ENCODE results near the gene CALN1. TPM values are rescaled to one million over a fixed set of nuclear protein-coding genes. Genes with fewer than 3 reads are reported as not detected.
"Not testable (repeated sequence)": the region's sequence is repeated elsewhere in the genome, so short reads cannot be mapped to it uniquely, and the experiment has no call there.

CALN1 gene
- total and polyA plus RNA-seq, 2 experiments from 2014 or later: 7.6 to 14.5 TPM

- not testable (repeated sequence) for H3F3A ChIP-seq (replicated peaks; ENCODE audit: low read depth); H3K27ac Mint-ChIP-seq; ATAC-seq; H3K4me3 Mint-ChIP-seq; H4K20me1 ChIP-seq (replicated peaks; ENCODE audit: insufficient read depth); H3K27me3 Mint-ChIP-seq (ENCODE audit: insufficient read depth, low read depth, poor library complexity); H3K27ac ChIP-seq (ENCODE audit: low read depth); H3K9me2 ChIP-seq (ENCODE audit: insufficient read depth); H3K4me2 ChIP-seq; DNase-seq (ENCODE audit: low spot score); H3K27me3 ChIP-seq (ENCODE audit: insufficient read depth); H3K79me2 ChIP-seq (replicated peaks; ENCODE audit: insufficient read depth); H2AFZ ChIP-seq; H3K9me3 Mint-ChIP-seq; H3K4me1 Mint-ChIP-seq; H3K4me3 ChIP-seq; H3K4me1 ChIP-seq (ENCODE audit: insufficient read depth); H3K36me3 ChIP-seq (ENCODE audit: insufficient read depth); H3K36me3 Mint-ChIP-seq (ENCODE audit: low read depth)
Measured at GRCh38 chr7:72209006-72209405, 203.1 kb downstream of the CALN1 start.

GRCh38 chr7:72196176-72196575 lies 216.0 kb downstream of the CALN1 start:
- no peak overlapping the region for H3K27ac ChIP-seq (ENCODE audit: low read depth)
- no peaks in the 10 kb centered on the region for H4K20me1 ChIP-seq (replicated peaks; ENCODE audit: insufficient read depth)
- ATAC-seq: no peak
- no peak for TF ChIP-seq EZH2 (IDR thresholded peaks at IDR 0.05; ENCODE audit: low read depth, unreplicated experiment)
- TF ChIP-seq NANOG (IDR thresholded peaks at IDR 0.05; ENCODE audit: borderline replicate concordance): no peak
- no peak for TF ChIP-seq ZNF114 (CRISPR knock-in tag; IDR thresholded peaks at IDR 0.05)
- TF ChIP-seq ZNF462 (CRISPR knock-in tag; IDR thresholded peaks at IDR 0.05): no peak
- no peak for TF ChIP-seq CREB1 (CRISPR knock-in tag; IDR thresholded peaks at IDR 0.05; ENCODE audit: low read depth)
- TF ChIP-seq POLR2AphosphoS5 (IDR thresholded peaks at IDR 0.05; ENCODE audit: low read depth): no peak
- no peak for TF ChIP-seq EZH2phosphoT487 (IDR thresholded peaks at IDR 0.05; ENCODE audit: unreplicated experiment)
- no peak for TF ChIP-seq ETS1 (IDR thresholded peaks at IDR 0.05)
- TF ChIP-seq STAT1 (IDR thresholded peaks at IDR 0.05; ENCODE audit: unreplicated experiment): no peak
- no peak for TF ChIP-seq REST (IDR thresholded peaks at IDR 0.05; ENCODE audit: unreplicated experiment)

More at GRCh38 chr7:72196176-72196575, 216.0 kb downstream of the CALN1 start:
- Histone ChIP-seq H3K4me3 (no peak overlapping the region), H3K36me3 (ENCODE audit: insufficient read depth) (no peaks in the 10 kb centered on the region), H3F3A (replicated peaks; ENCODE audit: low read depth) (no peaks in the 10 kb centered on the region), H3K4me2 (no peak overlapping the region), H2AFZ (no peak overlapping the region), H3K79me2 (replicated peaks; ENCODE audit: insufficient read depth) (peaks cover 9% of the 10 kb centered on the region; the same call in 1 of the 2 replicates), H3K27me3 (ENCODE audit: insufficient read depth) (no peaks in the 10 kb centered on the region), H3K4me1 (ENCODE audit: insufficient read depth) (no peaks in the 10 kb centered on the region), H3K9me2 (ENCODE audit: insufficient read depth) (no peaks in the 10 kb centered on the region)
- H3K9me3 Mint-ChIP-seq: no peaks in the 10 kb centered on the region
- no peaks in the 10 kb centered on the region for H3K36me3 Mint-ChIP-seq (ENCODE audit: low read depth)
- DNase-seq (ENCODE audit: low spot score): no peak
- no peak overlapping the region for H3K27ac Mint-ChIP-seq
- no peaks in the 10 kb centered on the region for H3K27me3 Mint-ChIP-seq (ENCODE audit: insufficient read depth, low read depth, poor library complexity)
- no peak overlapping the region for H3K4me3 Mint-ChIP-seq
- H3K4me1 Mint-ChIP-seq: no peaks in the 10 kb centered on the region

All from GM23338 (cell line).